Neuronal stem cell (in vitro differentiated cells): Measurements from ENCODE around the gene DHH.

Source experiments
- DNase-seq: peaks from one replicate; pipeline ENCODE4 v3.0.0-alpha.2; 2013; ENCODE audit warnings: low spot score
- H2AFZ ChIP-seq: one replicate; pipeline ENCODE4 v1.6.1; 2013; ENCODE audit warnings: mild to moderate bottlenecking, low read length, inconsistent platforms
- H2AK5ac ChIP-seq: 2 replicates; pipeline ENCODE4 v1.6.1; 2013; ENCODE audit warnings: low read depth, mild to moderate bottlenecking, inconsistent platforms, low read length, moderate library complexity, mixed read lengths
- H2BK120ac ChIP-seq: 2 replicates; pipeline ENCODE4 v1.6.1; 2013; ENCODE audit warnings: low read depth, mild to moderate bottlenecking, inconsistent platforms, low read length, moderate library complexity, mixed read lengths
- H2BK12ac ChIP-seq: one replicate; pipeline ENCODE4 v1.6.1; 2013; ENCODE audit warnings: low read length, inconsistent platforms
- H2BK15ac ChIP-seq: 2 replicates; pipeline ENCODE4 v1.6.1; 2013; ENCODE audit warnings: mild to moderate bottlenecking, low read length, inconsistent platforms, mixed read lengths
- H2BK5ac ChIP-seq: one replicate; pipeline ENCODE4 v1.6.1; 2013; ENCODE audit warnings: inconsistent platforms, mild to moderate bottlenecking, low read length, moderate library complexity
- H3K14ac ChIP-seq: one replicate; pipeline ENCODE4 v1.6.1; 2013; ENCODE audit warnings: low read length, inconsistent platforms
- H3K18ac ChIP-seq: 2 replicates; pipeline ENCODE4 v1.6.1; 2013; ENCODE audit warnings: low read length, inconsistent platforms
- H3K23ac ChIP-seq: 2 replicates; pipeline ENCODE4 v1.6.1; 2013; ENCODE audit warnings: low read depth, mild to moderate bottlenecking, mixed read lengths, low read length, inconsistent platforms; ENCODE audit not compliant: poor library complexity
- H3K27ac ChIP-seq: replicated peaks from 3 replicates; pipeline ENCODE4 v1.5.1; 2013; ENCODE audit warnings: low read length, inconsistent platforms
- H3K27me3 ChIP-seq, 3 experiments: 2 replicates each; pipeline ENCODE4 v1.6.1; 2013; ENCODE audit warnings: low read length in 3 of 3, mild to moderate bottlenecking in 2 of 3, inconsistent platforms in 1 of 3, low read depth in 1 of 3, mixed read lengths in 1 of 3, moderate library complexity in 1 of 3; ENCODE audit not compliant: control insufficient read depth in 3 of 3, insufficient read depth in 3 of 3
- H3K36me3 ChIP-seq, 2 donors: replicated peaks in 1 of 2; 2 replicates each; pipeline ENCODE4 v1.6.1; 2013; ENCODE audit warnings: low read length in 2 of 2; ENCODE audit not compliant: control insufficient read depth in 2 of 2, insufficient read depth in 2 of 2
- H3K4ac ChIP-seq: 2 replicates; pipeline ENCODE4 v1.6.1; 2013; ENCODE audit warnings: inconsistent platforms, mild to moderate bottlenecking, low read length, moderate library complexity
- H3K4me1 ChIP-seq, 2 donors: 1 replicate in 1 of 2; 2 replicates in 1 of 2; pipeline ENCODE4 v1.6.1; 2013; ENCODE audit warnings: low read length in 2 of 2, low read depth in 1 of 2; ENCODE audit not compliant: control insufficient read depth in 2 of 2, insufficient read depth in 1 of 2
- H3K4me2 ChIP-seq: one replicate; pipeline ENCODE4 v1.6.1; 2013; ENCODE audit warnings: mild to moderate bottlenecking, low read length, inconsistent platforms; ENCODE audit not compliant: insufficient read depth, poor library complexity, severe bottlenecking
- H3K4me3 ChIP-seq, 2 donors: 2 replicates each; pipeline ENCODE4 v1.5.1; 2013; ENCODE audit warnings: low read length in 2 of 2, mild to moderate bottlenecking in 2 of 2, inconsistent platforms in 1 of 2, moderate library complexity in 1 of 2
- H3K79me1 ChIP-seq: one replicate; pipeline ENCODE4 v1.6.1; 2013; ENCODE audit warnings: low read depth, mild to moderate bottlenecking, inconsistent platforms, low read length, moderate library complexity
- H3K9ac ChIP-seq: one replicate; pipeline ENCODE4 v1.6.1; 2013; ENCODE audit warnings: mild to moderate bottlenecking, low read depth, low read length, inconsistent platforms; ENCODE audit not compliant: poor library complexity
- H3K9me3 ChIP-seq, 2 donors: replicated peaks in 1 of 2; 2 replicates each; pipeline versions ENCODE3 to v1.6.1; 2013; ENCODE audit warnings: low read length in 2 of 2, mild to moderate bottlenecking in 2 of 2, inconsistent platforms in 1 of 2, low read depth in 1 of 2, mixed read lengths in 1 of 2, moderate library complexity in 1 of 2; ENCODE audit not compliant: control insufficient read depth in 2 of 2, insufficient read depth in 1 of 2
- H4K8ac ChIP-seq: one replicate; pipeline ENCODE4 v1.6.1; 2013; ENCODE audit warnings: low read depth, mild to moderate bottlenecking, inconsistent platforms, low read length, moderate library complexity
- H4K91ac ChIP-seq: one replicate; pipeline ENCODE4 v1.6.1; 2013; ENCODE audit warnings: low read length, low read depth, mild to moderate bottlenecking, inconsistent platforms; ENCODE audit not compliant: poor library complexity
- WGBS, 2 donors: extraction: QIAGEN DNeasy Blood & Tissue Kit; methylation state at CpG; one replicate each; pipeline ENCODE4 v1.1.7; 2013; ENCODE audit warnings: missing lambda C conversion rate in 2 of 2, mixed read lengths in 1 of 2; ENCODE audit not compliant: insufficient read length in 2 of 2, insufficient replicate concordance in 1 of 2; ENCODE audit errors: extremely low coverage in 2 of 2; 5-methylcytosine and 5-hydroxymethylcytosine counted together

DHH gene

DNA sequence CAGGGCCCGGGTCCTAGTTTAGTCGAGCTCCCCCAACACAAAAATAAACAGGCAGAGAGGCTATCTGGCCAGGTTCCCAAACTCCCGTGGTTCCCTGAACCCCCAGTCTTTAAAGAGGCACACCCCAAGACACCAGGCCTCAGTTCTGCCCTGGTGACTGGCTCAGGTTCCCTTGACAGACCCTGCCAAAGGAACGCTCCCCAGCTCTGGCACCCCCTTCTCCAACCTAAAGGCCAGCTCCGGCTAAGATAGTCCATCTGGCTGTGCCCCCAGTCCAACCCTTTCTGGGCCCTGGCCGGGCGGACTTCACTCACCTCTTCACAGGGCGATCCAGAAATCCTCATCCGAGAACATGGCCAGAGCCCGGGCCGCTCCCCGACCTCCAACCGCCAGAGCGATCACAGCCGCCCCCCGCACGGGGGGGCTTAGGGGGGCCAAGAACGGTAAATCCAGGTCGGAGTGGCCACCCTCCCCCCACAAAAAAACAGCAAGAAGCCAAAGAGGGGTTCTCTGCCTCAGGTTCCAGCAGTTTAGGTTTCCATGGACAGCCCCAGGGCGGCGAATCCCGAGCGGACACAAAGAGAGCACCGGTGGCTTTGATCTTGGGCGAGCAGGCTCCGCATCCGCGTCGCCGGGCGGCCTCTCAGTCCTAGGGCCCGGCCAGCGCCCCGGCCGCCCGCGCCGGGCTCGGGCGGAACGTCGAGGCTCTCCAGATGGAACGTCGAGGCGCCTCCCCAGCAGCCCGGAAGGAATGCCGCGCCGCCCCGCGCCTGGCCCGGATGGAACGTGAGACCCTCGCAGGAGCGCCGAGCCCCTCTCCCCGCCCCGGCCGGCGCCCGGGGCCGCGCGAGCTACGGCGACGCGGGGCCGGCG lies 35.1 kb downstream of the DHH start:
- H2BK5ac ChIP-seq: peak overlapping the region; percentile 97
- H3K9me3 ChIP-seq: no peaks in the 10 kb centered on the region

DNA sequence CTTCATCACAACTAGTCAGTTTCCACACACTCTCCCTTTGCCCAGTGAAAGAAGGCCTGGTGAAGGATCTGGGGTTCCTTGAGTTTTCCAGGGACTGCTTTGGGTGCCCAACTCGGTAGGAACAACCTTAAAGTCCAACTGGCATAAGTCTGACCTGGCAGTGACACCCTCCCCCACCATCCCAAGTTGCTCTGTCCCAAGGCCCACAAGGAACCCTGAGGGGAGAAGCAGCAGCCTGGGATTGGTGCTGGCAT lies 35.6 kb downstream of the DHH start:
- Histone ChIP-seq H3K23ac (no peak overlapping the region), H4K8ac (no peak overlapping the region), H3K79me1 (peaks cover 17% of the 10 kb centered on the region), H2BK15ac (no peak overlapping the region), H3K4me1 (peaks cover 26 to 32% of the 10 kb centered on the region in 2 donors), H3K9me3 (no peaks in the 10 kb centered on the region), H3K14ac (no peak overlapping the region), H3K36me3 (peaks cover 16 to 40% of the 10 kb centered on the region in 2 donors), H2AK5ac (peak overlapping the region; percentile 38), H3K9ac (peak overlapping the region; percentile 81), H2BK5ac (no peak overlapping the region), H3K4me3 (peak overlapping the region; percentile 80 to 98), H3K4ac (no peak overlapping the region), H3K4me2 (peak overlapping the region; percentile 95), H2BK120ac (no peak overlapping the region), H3K27me3 (no peaks in the 10 kb centered on the region), H3K27ac (no peak overlapping the region), H4K91ac (no peak overlapping the region), H2AFZ (no peak overlapping the region), H2BK12ac (no peak overlapping the region), H3K18ac (no peak overlapping the region)
- no peak for DNase-seq
- WGBS, 2 donors: no CpG with 5 or more reads among the region's 1 CpG

More for the DNA sequence above, 35.1 kb downstream of the DHH start:
- H3K4ac ChIP-seq: no peak overlapping the region
- no peak overlapping the region for H2BK15ac ChIP-seq
- WGBS, 2 donors: no CpG with 5 or more reads among the region's 70 CpGs
- H3K27me3 ChIP-seq: no peaks in the 10 kb centered on the region
- H2BK12ac ChIP-seq: no peak overlapping the region
- H3K4me2 ChIP-seq: peak overlapping the region; percentile 95
- H3K27ac ChIP-seq: peak overlapping the region; percentile 91
- peak overlapping the region; percentile 99 for H3K18ac ChIP-seq
- H3K9ac ChIP-seq: peak overlapping the region; percentile 94
- peaks cover 17% of the 10 kb centered on the region for H3K79me1 ChIP-seq
- H2AK5ac ChIP-seq: peak overlapping the region; percentile 38
- peak overlapping the region; percentile 61 for H3K14ac ChIP-seq
- peaks cover 26 to 32% of the 10 kb centered on the region in 2 donors for H3K4me1 ChIP-seq
- H3K4me3 ChIP-seq: peak overlapping the region; percentile 80 to 98
- H3K36me3 ChIP-seq: peaks cover 10 to 34% of the 10 kb centered on the region in 2 donors
- H3K23ac ChIP-seq: peak overlapping the region; percentile 86
- H4K8ac ChIP-seq: no peak overlapping the region
- peak overlapping the region; percentile 99 for H2AFZ ChIP-seq
- H2BK120ac ChIP-seq: no peak overlapping the region
- H4K91ac ChIP-seq: no peak overlapping the region
- no peak for DNase-seq

GRCh38 chr12:49058366-49059044 lies 36.1 kb downstream of the DHH start:
- Histone ChIP-seq H2BK12ac (no peak overlapping the region), H4K8ac (no peak overlapping the region), H2BK5ac (no peak overlapping the region), H2BK15ac (no peak overlapping the region), H3K18ac (no peak overlapping the region), H2AFZ (no peak overlapping the region), H3K27me3 (no peaks in the 10 kb centered on the region), H3K4me3 (peak overlapping the region; percentile 80 to 98), H3K4me2 (peak overlapping the region; percentile 95), H3K27ac (no peak overlapping the region), H3K23ac (no peak overlapping the region), H3K9ac (peak overlapping the region; percentile 81), H2BK120ac (no peak overlapping the region), H3K4me1 (peaks cover 26 to 32% of the 10 kb centered on the region in 2 donors), H3K14ac (no peak overlapping the region), H3K36me3 (peaks cover 20 to 44% of the 10 kb centered on the region in 2 donors), H3K4ac (no peak overlapping the region), H3K79me1 (peaks cover 17% of the 10 kb centered on the region), H3K9me3 (no peaks in the 10 kb centered on the region), H2AK5ac (no peak overlapping the region), H4K91ac (no peak overlapping the region)
- no CpG with 5 or more reads among the region's 5 CpGs for WGBS, 2 donors
- no peak for DNase-seq

DNA sequence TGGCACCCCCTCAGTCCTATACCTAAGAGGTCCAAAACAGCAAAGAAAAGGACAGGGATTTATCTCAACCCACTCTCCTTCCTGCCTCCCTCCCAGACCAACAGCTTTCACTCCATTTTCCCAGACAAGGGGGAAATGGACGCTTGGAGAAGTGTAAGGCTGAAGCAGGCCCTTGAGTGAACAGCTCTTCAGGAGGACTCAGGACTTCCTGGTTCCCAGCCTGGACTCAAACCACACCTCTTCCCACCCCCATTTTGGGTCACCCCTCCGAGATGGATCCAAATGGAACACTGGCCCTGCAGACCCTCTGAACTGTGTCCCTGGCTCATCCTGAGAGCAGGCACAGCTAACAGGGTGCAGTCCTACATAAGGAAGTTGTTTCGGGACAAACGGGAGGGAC lies 36.7 kb downstream of the DHH start:
- Histone ChIP-seq H3K23ac (no peak overlapping the region), H3K4me1 (peaks cover 26 to 32% of the 10 kb centered on the region in 2 donors), H3K9me3 (no peaks in the 10 kb centered on the region), H4K8ac (no peak overlapping the region), H3K4me3 (peak overlapping the region in 1 of 2 donors; percentile 80), H3K36me3 (peaks cover 26 to 50% of the 10 kb centered on the region in 2 donors), H3K27me3 (no peaks in the 10 kb centered on the region), H3K4me2 (peak overlapping the region; percentile 95), H4K91ac (no peak overlapping the region), H2AK5ac (no peak overlapping the region), H2BK120ac (no peak overlapping the region), H2BK12ac (no peak overlapping the region), H3K79me1 (peaks cover 17% of the 10 kb centered on the region), H3K14ac (no peak overlapping the region), H2BK15ac (no peak overlapping the region), H2BK5ac (no peak overlapping the region), H3K18ac (no peak overlapping the region), H3K4ac (no peak overlapping the region), H3K9ac (peak overlapping the region; percentile 83), H2AFZ (no peak overlapping the region), H3K27ac (no peak overlapping the region)
- no CpG with 5 or more reads among the region's 4 CpGs for WGBS, 2 donors
- DNase-seq: no peak
